GM12801 (cell line): Measurements from ENCODE around the gene GOLGA8G.
"Not testable (repeated sequence)": the region's sequence is repeated elsewhere in the genome, so short reads cannot be mapped to it uniquely, and the experiment has no call there.

ENCODE experiments used
- CTCF ChIP-seq: IDR thresholded peaks from one replicate; pipeline ENCODE4 v1.5.1; 2011; ENCODE audit warnings: control low read depth; ENCODE audit not compliant: insufficient read length; ENCODE audit errors: extremely low read depth

The GOLGA8G gene

GRCh38 chr15:28532954-28533353, at the start of gene GOLGA8G:
TSS of gene GOLGA8G (minus strand) at chr15:28532971. CDS start at chr15:28532909, 62 bp downstream.
- TF ChIP-seq CTCF = not testable (repeated sequence)

GRCh38 chr15:28553268-28553667, 20.5 kb upstream of the GOLGA8G start, which contains the start of gene GOLGA6L25:
TSS of gene GOLGA6L25 (plus strand) at chr15:28553568. CDS start at chr15:28553629, 61 bp downstream.
- not testable (repeated sequence) for TF ChIP-seq CTCF
